Spleen (tissue), 7 donors: ENCODE measurements around the gene SENP1.

Source experiments
- CTCF ChIP-seq, 11 experiments: fragments of 200-600 bp in 7 of 11; fragments of 450-650 bp in 4 of 11; sonication (generic) in 4 of 11; IDR thresholded peaks in 8 of 11; conservative IDR thresholded peaks in 3 of 11; 1 replicate in 7 of 11; 2 replicates in 4 of 11; pipeline versions ENCODE4 v1.4.0 to v1.8.0; 2016 to 2021; ENCODE audit warnings: antibody characterized with exemption in 11 of 11, inconsistent platforms in 4 of 11, mild to moderate bottlenecking in 1 of 11
- POLR2A ChIP-seq, 3 donors: fragments of 450-650 bp; IDR thresholded peaks; one replicate each; pipeline ENCODE4 v1.5.1; 2017; ENCODE audit warnings: antibody characterized with exemption in 3 of 3, mild to moderate bottlenecking in 1 of 3
- donor health status: DM: no; HTN: no; CAD: no; lungs with moderate emphysema.
- donor health status: DM: no; HTN: no; CAD: no.
- donor health status: DM: no; HTN: no; CAD: no.

- TF ChIP-seq CTCF (IDR thresholded peaks at IDR 0.05 in 8 of 11, conservative IDR thresholded peaks at IDR 0.05 in 3 of 11) = no peak
- TF ChIP-seq POLR2A (IDR thresholded peaks at IDR 0.05) = no peak
Measured at GRCh38 chr12:48005750-48006021, 100.2 kb downstream of the SENP1 start.
